HPDE6-E6E7 (cell line): ENCODE data around the gene ADH1C.

ENCODE experiments used
- DNase-seq: peaks from one replicate; pipeline ENCODE4 v3.0.0; 2011; ENCODE audit warnings: missing footprints; ENCODE audit errors: extremely low spot score

The ADH1C gene

DNA sequence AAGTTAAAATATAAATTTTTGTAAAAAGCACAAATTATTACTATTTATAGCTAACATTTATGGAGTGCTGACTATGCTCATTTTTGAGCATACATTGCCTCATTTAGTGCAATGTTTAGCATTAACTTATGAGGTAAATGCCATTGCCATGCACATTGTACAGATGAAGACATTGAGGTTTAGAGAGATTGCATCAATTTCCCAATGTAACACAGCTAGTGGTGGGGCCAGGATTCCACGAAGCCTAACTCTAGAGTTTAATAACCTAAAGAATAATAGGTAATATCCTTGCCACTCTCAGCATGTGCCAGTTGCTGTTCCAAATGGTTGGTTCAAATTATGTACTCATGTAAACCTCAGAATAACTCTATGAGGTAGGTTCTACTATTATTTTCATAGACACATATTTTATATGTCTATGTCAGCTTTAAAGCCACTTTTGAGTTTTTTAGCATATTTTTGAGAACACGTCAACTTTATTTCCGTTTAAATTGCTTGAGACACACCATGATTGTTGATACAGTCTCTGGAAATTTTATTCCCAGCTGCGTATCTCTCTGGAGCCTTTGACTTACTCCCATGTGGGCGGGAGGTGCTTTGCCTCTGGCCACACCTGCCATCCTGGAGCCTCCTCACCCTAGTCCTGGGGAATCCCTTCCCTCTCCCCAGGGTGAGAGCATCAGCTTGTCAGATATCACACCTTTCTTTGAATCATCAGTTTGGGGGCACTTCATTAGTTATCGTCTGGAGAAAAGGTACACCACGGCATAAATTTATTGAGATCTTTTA, 51.0 kb downstream of the ADH1C start:
- no peak for DNase-seq

DNA sequence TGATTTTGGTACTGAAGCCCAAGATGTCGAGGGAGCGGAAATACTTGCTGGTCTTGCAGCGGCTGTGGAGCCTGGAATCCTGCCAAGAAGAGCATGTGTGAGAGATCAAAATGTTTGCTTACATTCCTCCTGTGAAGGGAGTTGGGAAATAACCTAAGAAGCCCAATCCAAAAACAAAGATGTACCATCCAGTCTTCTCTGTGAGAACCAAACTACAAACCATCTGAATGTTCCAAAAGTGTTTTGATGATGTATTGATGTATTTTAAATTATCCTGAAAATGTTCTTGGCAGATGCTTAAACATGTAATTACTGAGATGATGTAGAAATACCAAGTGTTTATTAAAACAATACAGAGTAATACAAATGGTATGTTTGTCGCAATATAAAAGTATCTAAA, 51.6 kb downstream of the ADH1C start:
- no peak for DNase-seq

DNA sequence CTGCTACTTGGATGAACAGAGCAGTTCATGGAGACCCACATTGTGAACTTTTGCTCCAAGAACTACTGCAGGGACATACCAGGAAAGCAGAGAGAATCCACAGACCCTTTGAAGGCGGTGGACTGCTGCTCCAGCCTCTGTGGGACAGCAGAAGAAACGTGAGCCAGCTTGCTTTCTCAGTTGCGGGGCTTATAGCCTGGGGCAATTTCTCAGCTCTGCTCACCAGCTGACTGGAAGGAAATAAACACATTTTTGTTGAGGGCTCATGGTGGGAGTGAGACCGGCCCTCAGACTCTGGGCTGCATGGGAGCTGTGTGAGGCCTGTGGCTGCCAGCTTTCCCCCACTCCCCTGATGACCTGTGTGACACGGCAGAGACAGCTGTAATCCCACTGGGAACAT, 59.2 kb downstream of the ADH1C start:
- no peak for DNase-seq

DNA sequence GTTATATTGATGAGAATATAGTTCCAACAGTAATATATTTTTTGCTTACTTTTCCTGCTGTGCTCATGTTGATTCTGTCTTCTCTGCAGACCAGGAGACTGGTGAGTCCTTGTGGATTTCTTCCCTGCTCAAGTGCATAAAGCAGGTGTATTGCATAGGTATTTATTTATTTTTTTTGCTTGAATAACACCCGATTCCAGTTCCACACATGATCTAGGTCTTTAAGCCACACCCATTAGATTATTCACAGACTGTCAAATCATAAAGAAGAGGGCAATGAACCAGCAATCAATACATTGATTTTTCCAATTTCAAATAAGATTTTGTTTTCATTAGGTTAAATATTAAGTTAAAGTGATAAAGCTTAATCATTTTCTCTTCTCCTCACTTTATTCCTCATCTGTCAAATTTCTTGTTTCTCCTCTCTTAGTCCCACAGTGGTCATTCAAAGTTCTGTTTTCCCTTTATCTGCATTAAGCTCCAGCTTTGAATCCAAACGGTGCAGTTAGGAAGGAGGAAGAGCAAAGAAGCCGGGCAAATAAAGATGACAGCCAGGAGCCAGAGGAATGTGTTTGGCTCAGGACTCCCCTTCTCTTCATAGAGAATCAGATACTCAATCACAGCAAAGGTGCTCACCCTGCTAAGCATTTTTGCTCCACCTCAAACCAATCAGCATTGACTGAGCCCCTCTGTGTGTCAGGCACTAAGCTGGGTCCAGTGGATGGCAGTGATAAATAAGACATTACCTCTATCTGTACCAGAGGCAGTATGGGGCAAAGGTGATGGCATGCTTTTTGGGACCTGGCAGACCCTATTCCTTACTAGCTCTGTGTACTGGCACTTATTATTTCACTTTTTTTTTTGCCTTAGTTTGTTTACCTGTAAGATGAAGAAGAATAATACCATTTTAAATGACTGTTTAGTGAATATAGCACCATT, 61.4 kb downstream of the ADH1C start, which contains the start of gene ADH1A:
Gene ADH1A, minus strand, starts transcription at position 138 of the 939 bp plus-strand sequence. Its CDS starts 71 bp downstream, at position 67.
- no peak for DNase-seq
